ENCODE data around the gene ANKFN1.

Gene ANKFN1

DNA sequence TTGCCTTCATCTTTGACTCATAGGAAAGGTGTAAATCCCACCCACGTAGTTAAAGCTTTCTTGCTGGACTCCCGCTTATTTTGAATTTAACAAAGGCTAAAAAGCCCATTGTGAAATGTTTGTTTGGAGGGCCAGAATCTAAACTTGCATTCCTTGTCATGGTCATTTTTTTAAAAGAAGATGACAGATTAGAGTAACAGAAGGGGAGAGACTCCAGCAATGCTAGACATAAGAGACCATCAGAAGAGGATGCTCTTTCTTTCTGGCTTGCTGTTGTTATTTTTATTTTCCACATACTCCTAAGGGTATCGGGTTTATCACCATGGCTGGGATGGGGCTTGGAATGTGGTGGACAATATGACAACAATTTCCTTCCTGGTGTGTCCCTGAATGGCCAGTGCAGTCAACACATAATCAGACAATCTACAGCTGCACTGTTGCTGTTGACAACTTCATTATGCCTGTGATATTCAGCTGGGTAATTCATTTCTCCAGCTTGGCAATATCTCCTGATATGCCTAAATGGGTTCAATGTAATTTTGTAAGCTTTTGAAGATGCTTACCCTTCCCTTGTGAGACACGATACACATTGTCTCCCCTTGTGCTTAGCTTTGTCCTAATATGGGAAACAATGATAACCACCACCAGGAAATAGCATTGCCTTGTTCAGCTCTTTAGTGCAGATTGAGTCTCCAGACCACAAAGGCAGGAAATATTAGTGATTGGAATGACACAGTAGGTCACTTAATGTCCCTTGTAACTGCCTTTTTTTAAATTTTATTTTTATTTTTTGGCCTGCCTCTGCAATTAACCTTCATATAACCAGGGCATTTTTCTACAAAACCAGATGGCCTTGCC lies 164.3 kb downstream of the ANKFN1 start:
- H3K4me3 Mint-ChIP-seq: no peak overlapping the region
- H3K9me3 Mint-ChIP-seq: no peaks in the 10 kb centered on the region

DNA sequence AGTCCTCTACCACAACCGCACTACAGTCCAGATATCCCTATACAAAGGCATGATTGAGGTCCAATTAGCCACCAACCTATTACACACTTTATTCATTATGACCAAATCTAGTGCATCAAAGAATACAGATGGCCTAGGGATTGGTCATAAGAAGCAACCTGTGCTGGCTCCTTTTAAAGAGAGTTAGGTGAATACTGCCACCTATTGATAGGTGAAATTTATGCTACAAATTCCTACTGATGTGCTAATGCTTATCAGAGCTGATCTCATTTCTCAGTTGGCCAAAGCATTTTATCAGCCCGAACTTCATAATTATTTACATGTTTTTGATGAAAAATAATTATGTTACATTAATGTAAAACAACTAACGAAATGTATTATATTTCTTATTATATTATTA lies 166.3 kb downstream of the ANKFN1 start:
- Mint-ChIP-seq H3K4me1 (ENCODE audit: low read depth in 2 of 2) (no peaks in the 10 kb centered on the region), H3K27ac (no peak overlapping the region), H3K36me3 (ENCODE audit: insufficient read depth) (no peaks in the 10 kb centered on the region), H3K9me3 (no peaks in the 10 kb centered on the region), H3K27me3 (peaks cover 14 to 28% of the 10 kb centered on the region in 2 donors), H3K4me3 (no peak overlapping the region)
- DNase-seq (no peak), ATAC-seq (replicated peaks) (no peak)

More for the DNA sequence above, 164.3 kb downstream of the ANKFN1 start:
- ATAC-seq (replicated peaks) (no peak), DNase-seq (no peak)
- Mint-ChIP-seq H3K27me3 (peaks cover 6 to 32% of the 10 kb centered on the region in 2 donors), H3K4me1 (ENCODE audit: low read depth in 2 of 2) (no peaks in the 10 kb centered on the region), H3K36me3 (ENCODE audit: insufficient read depth) (no peaks in the 10 kb centered on the region), H3K27ac (no peak overlapping the region)

DNA sequence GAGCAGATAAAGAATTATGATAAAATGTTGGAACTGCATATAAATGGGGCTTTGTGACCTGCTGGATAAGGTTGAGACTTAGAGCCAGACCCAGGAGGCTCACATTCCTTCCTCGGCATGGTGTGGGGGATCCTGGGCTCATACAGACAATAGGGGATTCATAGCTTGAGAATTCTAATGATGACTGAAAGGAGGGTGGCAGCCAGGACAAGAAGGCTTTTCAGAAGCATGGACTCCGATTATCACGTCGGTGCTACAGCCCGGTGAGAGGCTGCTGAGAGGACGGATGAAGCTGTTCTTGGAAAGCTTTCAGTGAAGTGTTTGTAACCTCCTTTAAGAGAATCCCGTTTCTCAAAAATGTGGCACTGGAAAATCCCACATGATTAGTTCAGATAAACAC lies 167.2 kb downstream of the ANKFN1 start:
- no peak overlapping the region for H3K27ac Mint-ChIP-seq
- DNase-seq (no peak), ATAC-seq (replicated peaks) (no peak)
- H3K4me1 Mint-ChIP-seq (ENCODE audit: low read depth in 2 of 2): no peaks in the 10 kb centered on the region
- H3K9me3 Mint-ChIP-seq: no peaks in the 10 kb centered on the region
- peaks cover 14 to 22% of the 10 kb centered on the region in 2 donors for H3K27me3 Mint-ChIP-seq
- no peaks in the 10 kb centered on the region for H3K36me3 Mint-ChIP-seq (ENCODE audit: insufficient read depth)
- H3K4me3 Mint-ChIP-seq: no peak overlapping the region

DNA sequence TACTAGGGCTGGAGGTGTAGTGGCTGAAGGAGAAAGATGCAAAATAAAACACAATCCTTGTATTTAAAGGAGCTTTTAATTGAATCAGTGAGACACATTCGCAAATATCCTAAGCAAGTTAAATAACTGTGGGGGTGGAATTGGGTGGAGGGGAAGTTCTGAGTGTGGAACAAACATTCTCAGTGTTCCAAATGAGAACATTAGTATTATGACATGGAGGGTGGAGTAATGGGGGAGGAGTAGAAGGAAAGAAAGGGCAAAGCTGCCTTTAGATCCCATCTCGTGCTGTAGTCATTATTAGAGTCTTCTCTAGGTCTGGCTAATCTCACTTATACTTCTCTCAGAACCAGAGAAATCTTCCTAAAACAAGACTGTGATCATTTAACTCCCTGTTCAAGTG lies 169.7 kb downstream of the ANKFN1 start:
- Mint-ChIP-seq H3K36me3 (ENCODE audit: insufficient read depth) (no peaks in the 10 kb centered on the region), H3K27ac (no peak overlapping the region), H3K9me3 (no peaks in the 10 kb centered on the region), H3K4me1 (ENCODE audit: low read depth in 2 of 2) (no peaks in the 10 kb centered on the region), H3K4me3 (no peak overlapping the region), H3K27me3 (peaks cover 14 to 20% of the 10 kb centered on the region in 2 donors)
- ATAC-seq (replicated peaks) (no peak), DNase-seq (no peak)

DNA sequence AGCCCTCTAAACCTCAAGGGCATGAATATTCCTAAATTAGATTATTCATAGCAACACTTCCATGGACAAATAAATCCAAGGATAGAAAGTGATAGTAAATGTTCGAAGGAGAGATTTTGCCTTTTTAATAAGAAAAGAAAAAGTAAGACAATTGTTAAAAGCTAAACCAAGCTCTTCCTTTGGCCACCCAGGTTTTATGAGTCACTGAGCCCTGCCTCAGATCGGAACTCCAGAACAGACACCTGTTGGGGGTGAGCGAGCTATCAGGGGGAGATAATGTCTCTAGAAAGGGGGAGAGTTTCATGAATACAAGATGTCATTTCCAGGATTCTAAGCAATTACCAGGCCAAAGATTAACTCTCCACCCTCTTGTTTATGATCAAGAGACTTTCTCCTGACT lies 171.4 kb downstream of the ANKFN1 start:
- H3K27me3 Mint-ChIP-seq: peaks cover 14 to 27% of the 10 kb centered on the region in 2 donors
- no peak for ATAC-seq (replicated peaks)
- H3K4me3 Mint-ChIP-seq: no peak overlapping the region
- H3K9me3 Mint-ChIP-seq: no peaks in the 10 kb centered on the region
- H3K36me3 Mint-ChIP-seq (ENCODE audit: insufficient read depth): no peaks in the 10 kb centered on the region
- DNase-seq: no peak
- no peaks in the 10 kb centered on the region for H3K4me1 Mint-ChIP-seq (ENCODE audit: low read depth in 2 of 2)
- H3K27ac Mint-ChIP-seq: no peak overlapping the region

DNA sequence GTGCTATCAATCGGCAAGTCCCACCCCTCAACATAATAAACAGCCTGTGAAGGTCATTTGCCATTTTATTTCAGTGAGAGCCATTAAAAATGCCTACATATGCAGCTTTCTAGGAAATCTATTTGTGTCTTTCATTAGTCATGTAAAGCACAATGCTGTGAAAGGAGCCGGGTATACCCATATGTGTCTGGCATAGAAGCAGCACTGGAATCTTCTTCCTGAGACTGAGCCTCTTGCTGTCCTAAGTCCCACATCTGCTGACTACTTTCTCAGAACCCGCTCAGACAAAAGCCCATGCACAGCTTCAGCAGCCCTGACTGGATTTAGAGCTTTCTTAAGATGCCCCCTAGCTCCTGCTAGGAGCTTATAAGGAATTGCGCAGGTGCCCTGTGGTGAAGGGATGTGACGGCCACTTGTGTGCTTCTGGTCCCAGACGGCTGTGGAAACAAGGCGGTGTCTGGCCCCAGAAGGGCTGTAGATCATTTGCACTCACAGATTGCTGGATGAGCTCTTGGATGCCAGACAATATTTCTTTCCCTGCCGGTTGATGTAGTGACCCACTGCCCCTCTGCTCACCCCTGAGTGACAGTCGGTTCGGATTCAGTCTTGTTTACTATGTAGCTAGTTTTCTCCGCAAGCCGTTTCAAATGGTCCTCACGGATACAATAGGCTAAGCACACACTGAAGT lies 172.2 kb downstream of the ANKFN1 start:
- Mint-ChIP-seq H3K27me3 (peaks cover 14 to 23% of the 10 kb centered on the region in 2 donors), H3K4me1 (ENCODE audit: low read depth in 2 of 2) (no peaks in the 10 kb centered on the region), H3K27ac (no peak overlapping the region), H3K9me3 (no peaks in the 10 kb centered on the region), H3K4me3 (no peak overlapping the region), H3K36me3 (ENCODE audit: insufficient read depth) (no peaks in the 10 kb centered on the region)
- no peak for DNase-seq
- ATAC-seq (replicated peaks): no peak

DNA sequence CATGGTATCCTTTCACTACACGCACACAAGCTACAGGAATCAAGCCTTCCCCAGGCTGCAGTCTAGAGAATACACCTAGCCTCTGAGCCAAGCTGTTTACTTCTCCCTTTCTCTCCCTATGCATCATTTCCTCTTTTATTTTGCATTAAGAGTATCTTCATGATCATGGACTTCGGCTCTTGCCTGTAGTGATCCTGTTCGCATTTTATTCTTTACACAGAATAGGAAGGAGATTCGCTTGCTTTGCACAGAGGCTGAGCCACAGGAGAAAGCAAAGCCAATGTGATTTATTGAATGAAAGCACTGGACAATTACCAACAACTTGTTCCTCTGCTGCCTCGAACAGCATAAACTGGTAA lies 172.7 kb downstream of the ANKFN1 start:
- no peaks in the 10 kb centered on the region for H3K4me1 Mint-ChIP-seq (ENCODE audit: low read depth in 2 of 2)
- ATAC-seq (replicated peaks) (no peak), DNase-seq (no peak)
- H3K27me3 Mint-ChIP-seq: peaks cover 14 to 19% of the 10 kb centered on the region in 2 donors
- H3K9me3 Mint-ChIP-seq: no peaks in the 10 kb centered on the region
- H3K36me3 Mint-ChIP-seq (ENCODE audit: insufficient read depth): no peaks in the 10 kb centered on the region
- H3K27ac Mint-ChIP-seq: no peak overlapping the region
- H3K4me3 Mint-ChIP-seq: no peak overlapping the region

DNA sequence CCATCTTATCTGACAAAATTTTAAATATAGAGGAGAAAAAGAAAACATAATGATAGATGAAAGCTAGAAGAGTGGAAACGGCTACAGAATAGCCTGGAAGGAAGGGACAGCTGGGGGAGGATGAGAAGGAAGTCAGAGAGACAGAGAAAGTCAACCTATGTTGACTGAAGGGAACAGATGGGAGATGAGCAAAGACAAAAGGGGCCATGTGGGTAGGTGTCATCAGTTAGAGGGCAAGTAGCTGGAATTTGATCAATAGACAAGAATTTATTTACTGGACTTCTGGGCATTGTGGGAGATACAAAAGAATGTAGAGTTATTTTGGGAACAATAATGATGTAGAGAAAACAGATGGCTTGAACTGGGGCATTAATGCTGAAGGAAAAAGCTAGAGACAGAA lies 194.4 kb downstream of the ANKFN1 start:
- H3K9me3 Mint-ChIP-seq: peaks cover 4 to 6% of the 10 kb centered on the region in 2 donors
- H3K4me3 Mint-ChIP-seq: no peak overlapping the region
- peaks cover 6 to 31% of the 10 kb centered on the region in 2 donors for H3K27me3 Mint-ChIP-seq
- ATAC-seq (replicated peaks) (no peak), DNase-seq (no peak)
- H3K36me3 Mint-ChIP-seq (ENCODE audit: insufficient read depth): no peaks in the 10 kb centered on the region
- H3K27ac Mint-ChIP-seq: no peak overlapping the region
- no peaks in the 10 kb centered on the region for H3K4me1 Mint-ChIP-seq (ENCODE audit: low read depth in 2 of 2)

DNA sequence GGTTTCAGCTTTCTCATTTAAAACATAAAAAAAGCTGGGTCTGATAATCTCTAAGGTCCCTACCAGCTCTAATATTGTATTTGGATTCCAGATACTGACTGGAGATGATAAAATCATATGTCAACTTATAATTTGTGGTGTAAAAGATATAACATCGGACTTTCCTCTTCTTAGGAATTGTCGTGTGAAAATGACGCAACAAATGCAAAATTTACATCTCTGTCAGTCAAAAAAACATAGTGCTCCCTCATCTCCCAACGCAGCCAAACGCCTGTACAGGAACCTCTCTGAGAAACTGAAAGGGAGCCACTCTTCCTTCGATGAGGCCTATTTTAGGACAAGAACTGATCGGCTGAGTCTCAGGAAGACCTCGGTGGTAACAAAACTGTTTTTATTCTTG lies 197.3 kb downstream of the ANKFN1 start:
- Mint-ChIP-seq H3K27ac (no peak overlapping the region), H3K36me3 (ENCODE audit: insufficient read depth) (no peaks in the 10 kb centered on the region), H3K4me3 (no peak overlapping the region), H3K9me3 (peaks cover 0 to 6% of the 10 kb centered on the region in 2 donors), H3K4me1 (ENCODE audit: low read depth in 2 of 2) (no peaks in the 10 kb centered on the region), H3K27me3 (peaks cover 6 to 22% of the 10 kb centered on the region in 2 donors)
- ATAC-seq (replicated peaks) (no peak), DNase-seq (no peak)

DNA sequence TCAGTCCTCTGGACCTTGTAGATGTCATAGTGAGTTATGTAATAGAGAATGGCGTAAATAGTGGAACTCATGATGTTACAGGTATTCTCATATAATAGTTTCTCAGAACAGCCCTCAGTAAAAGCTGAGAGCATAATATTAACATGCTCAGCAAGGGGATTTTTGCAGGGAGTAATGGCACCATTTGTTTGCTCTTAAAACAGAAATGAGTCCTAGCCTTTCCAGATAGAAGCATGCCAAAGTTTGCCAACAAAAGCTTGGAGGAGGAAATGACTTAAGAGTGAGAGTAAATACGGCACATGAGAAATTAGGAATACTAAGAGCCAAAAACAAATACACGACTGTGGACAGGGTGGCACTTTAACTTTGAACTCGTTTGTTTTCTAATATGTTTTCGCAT lies 198.4 kb downstream of the ANKFN1 start:
- H3K9me3 Mint-ChIP-seq: peaks cover 0 to 6% of the 10 kb centered on the region in 2 donors
- no peaks in the 10 kb centered on the region for H3K4me1 Mint-ChIP-seq (ENCODE audit: low read depth in 2 of 2)
- H3K27ac Mint-ChIP-seq: no peak overlapping the region
- H3K4me3 Mint-ChIP-seq: no peak overlapping the region
- ATAC-seq (replicated peaks) (no peak), DNase-seq (no peak)
- no peaks in the 10 kb centered on the region for H3K36me3 Mint-ChIP-seq (ENCODE audit: insufficient read depth)
- H3K27me3 Mint-ChIP-seq: peaks cover 6 to 29% of the 10 kb centered on the region in 2 donors

DNA sequence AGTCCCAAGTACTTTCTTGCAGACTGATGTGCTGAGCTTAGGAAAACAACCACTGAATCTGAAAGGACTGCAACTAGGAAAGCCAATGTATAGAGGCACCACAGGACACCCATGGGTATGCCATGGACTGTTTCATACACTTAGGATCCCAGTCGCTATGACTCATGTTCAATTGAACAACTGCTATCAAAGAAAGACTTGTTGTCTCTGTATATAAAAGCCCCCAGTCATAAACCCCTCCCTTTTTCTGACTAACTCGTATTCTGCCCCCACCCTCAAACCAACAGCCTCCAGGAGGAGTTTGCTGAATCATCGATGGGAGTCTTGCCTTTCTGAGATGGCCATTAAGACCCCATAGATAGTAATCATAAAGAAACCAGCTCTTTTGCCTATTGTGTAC lies 205.4 kb downstream of the ANKFN1 start:
- Mint-ChIP-seq H3K9me3 (peaks cover 0 to 3% of the 10 kb centered on the region in 2 donors), H3K27ac (no peak overlapping the region), H3K27me3 (peaks cover 11 to 56% of the 10 kb centered on the region in 2 donors), H3K36me3 (ENCODE audit: insufficient read depth) (no peaks in the 10 kb centered on the region), H3K4me3 (no peak overlapping the region), H3K4me1 (ENCODE audit: low read depth in 2 of 2) (no peaks in the 10 kb centered on the region)
- DNase-seq (no peak), ATAC-seq (replicated peaks) (no peak)

DNA sequence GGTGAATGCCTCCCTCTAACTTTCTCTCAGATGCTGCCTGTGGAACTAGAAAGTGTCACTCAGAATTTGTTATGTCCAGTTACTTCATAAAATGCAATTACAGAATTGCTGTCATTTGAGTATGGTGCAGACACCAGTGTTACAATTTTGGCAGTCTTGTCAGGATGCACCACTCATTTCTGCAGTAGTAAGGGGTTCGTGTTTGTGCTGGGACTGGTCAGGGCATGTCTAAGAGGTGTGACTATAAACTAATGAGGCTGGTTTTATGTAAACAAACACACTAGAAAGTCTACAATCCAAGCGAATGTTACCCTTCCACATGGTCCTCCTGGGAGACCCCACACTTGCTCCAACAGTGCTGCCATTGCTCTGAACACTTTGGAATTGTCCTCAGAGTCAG lies 206.2 kb downstream of the ANKFN1 start:
- Mint-ChIP-seq H3K27ac (no peak overlapping the region), H3K9me3 (peaks cover 0 to 3% of the 10 kb centered on the region in 2 donors), H3K4me3 (no peak overlapping the region), H3K4me1 (ENCODE audit: low read depth in 2 of 2) (no peaks in the 10 kb centered on the region), H3K27me3 (peaks cover 11 to 56% of the 10 kb centered on the region in 2 donors), H3K36me3 (ENCODE audit: insufficient read depth) (no peaks in the 10 kb centered on the region)
- DNase-seq (no peak), ATAC-seq (replicated peaks) (no peak)

DNA sequence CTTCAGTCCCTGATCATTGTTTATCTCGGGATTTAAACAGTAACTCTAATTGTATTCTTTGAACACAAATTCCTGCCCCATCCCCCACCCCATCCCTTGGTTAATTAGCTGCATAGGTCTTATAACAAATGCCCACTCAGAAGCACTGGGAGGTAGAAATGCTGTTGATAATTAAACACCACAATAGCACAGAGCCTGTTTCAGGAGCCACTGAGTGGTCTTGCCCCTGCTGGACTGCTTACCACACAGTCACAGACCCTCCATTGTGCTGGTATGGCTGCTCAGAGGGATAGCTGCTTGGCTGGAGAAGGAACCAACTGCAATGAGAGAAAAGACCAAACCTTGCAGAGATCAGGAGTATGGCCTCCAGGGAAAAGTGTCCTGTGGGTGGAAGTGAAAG lies 214.1 kb downstream of the ANKFN1 start:
- Mint-ChIP-seq H3K9me3 (no peaks in the 10 kb centered on the region), H3K36me3 (ENCODE audit: insufficient read depth) (no peaks in the 10 kb centered on the region), H3K27ac (no peak overlapping the region), H3K4me1 (ENCODE audit: low read depth in 2 of 2) (no peaks in the 10 kb centered on the region), H3K4me3 (no peak overlapping the region), H3K27me3 (peaks cover 0 to 10% of the 10 kb centered on the region in 2 donors)
- no peak for ATAC-seq (replicated peaks)
- DNase-seq: no peak
